GM23338 (cell line): ENCODE measurements around the gene DYRK3. TPM values are rescaled to one million over a fixed set of nuclear protein-coding genes. Genes with fewer than 3 reads are reported as not detected.

Source experiments
- ATAC-seq: fragments of 200-7000 bp; cut with Tn5 transposase; 3 replicates; pipeline ENCODE4 v1.9.1; 2020
- DNase-seq: peaks from one replicate; pipeline ENCODE4 v3.0.0-alpha.2; 2015; ENCODE audit warnings: low spot score
- H2AFZ ChIP-seq: fragments of 200-600 bp; sonication (generic); 2 replicates; pipeline ENCODE4 v1.8.0; 2016; ENCODE audit warnings: antibody characterized with exemption, mild to moderate bottlenecking, moderate library complexity
- H3F3A ChIP-seq: fragments of 200-600 bp; sonication (generic); replicated peaks from 2 replicates; pipeline ENCODE4 v1.8.0; 2017; ENCODE audit warnings: antibody characterized with exemption, mixed run types, low read depth
- H3K27ac ChIP-seq: fragments of 200-600 bp; sonication (generic); 2 replicates; pipeline ENCODE4 v1.6.1; 2016; ENCODE audit warnings: low read depth
- H3K27me3 ChIP-seq: fragments of 200-600 bp; sonication (generic); 2 replicates; pipeline ENCODE4 v1.8.0; 2016; ENCODE audit warnings: mild to moderate bottlenecking, mixed run types, moderate library complexity; ENCODE audit not compliant: insufficient read depth
- H3K36me3 ChIP-seq: fragments of 200-600 bp; sonication (generic); 2 replicates; pipeline ENCODE4 v1.8.0; 2016; ENCODE audit warnings: mild to moderate bottlenecking; ENCODE audit not compliant: insufficient read depth
- H3K4me1 ChIP-seq: fragments of 200-600 bp; sonication (generic); 2 replicates; pipeline ENCODE4 v1.8.0; 2016; ENCODE audit warnings: mild to moderate bottlenecking, moderate library complexity; ENCODE audit not compliant: insufficient read depth
- H3K4me2 ChIP-seq: fragments of 200-600 bp; sonication (generic); 2 replicates; pipeline ENCODE4 v1.7.1; 2017; ENCODE audit warnings: mixed run types
- H3K4me3 ChIP-seq: fragments of 200-600 bp; sonication (generic); 2 replicates; pipeline ENCODE4 v1.6.1; 2016; ENCODE audit warnings: mixed run types
- H3K79me2 ChIP-seq: fragments of 200-600 bp; sonication (generic); replicated peaks from 2 replicates; pipeline ENCODE4 v1.8.0; 2017; ENCODE audit warnings: mild to moderate bottlenecking; ENCODE audit not compliant: insufficient read depth
- H3K9me2 ChIP-seq: fragments of 200-600 bp; sonication (generic); 2 replicates; pipeline ENCODE4 v1.8.0; 2017; ENCODE audit not compliant: insufficient read depth
- H4K20me1 ChIP-seq: fragments of 200-600 bp; sonication (generic); replicated peaks from 2 replicates; pipeline ENCODE4 v1.8.0; 2017; ENCODE audit warnings: mild to moderate bottlenecking; ENCODE audit not compliant: insufficient read depth
- H3K27ac Mint-ChIP-seq: 2 replicates; pipeline ENCODE4 v1.8.0; 2020; ENCODE audit warnings: inconsistent platforms, mild to moderate bottlenecking, moderate library complexity, mixed read lengths
- H3K27me3 Mint-ChIP-seq: 3 replicates; pipeline ENCODE4 v1.8.0; 2022; ENCODE audit warnings: low read depth, mild to moderate bottlenecking, moderate library complexity, mixed read lengths, inconsistent platforms; ENCODE audit not compliant: insufficient read depth, poor library complexity
- H3K36me3 Mint-ChIP-seq: 3 replicates; pipeline ENCODE4 v1.8.0; 2021; ENCODE audit warnings: low read depth, mild to moderate bottlenecking, inconsistent platforms, moderate library complexity, mixed read lengths
- H3K4me1 Mint-ChIP-seq: 3 replicates; pipeline ENCODE4 v1.8.0; 2020; ENCODE audit warnings: mild to moderate bottlenecking, inconsistent platforms, mixed read lengths
- H3K4me3 Mint-ChIP-seq: 3 replicates; pipeline ENCODE4 v1.8.0; 2021; ENCODE audit warnings: moderate library complexity, mild to moderate bottlenecking, inconsistent platforms, mixed read lengths
- H3K9me3 Mint-ChIP-seq: 3 replicates; pipeline ENCODE4 v1.8.0; 2020; ENCODE audit warnings: moderate library complexity, mild to moderate bottlenecking, inconsistent platforms, mixed read lengths
- CREB1 ChIP-seq: fragments of 250-450 bp; sonication (Bioruptor Pico); IDR thresholded peaks from 2 replicates; pipeline ENCODE4 v1.5.0; 2020; ENCODE audit warnings: low read depth, mild to moderate bottlenecking, moderate library complexity
- ETS1 ChIP-seq: IDR thresholded peaks from 2 replicates; pipeline ENCODE4 v1.6.1; 2016; ENCODE audit warnings: antibody characterized with exemption
- EZH2 ChIP-seq: fragments of 200-600 bp; sonication (generic); IDR thresholded peaks from one replicate; pipeline ENCODE4 v1.8.0; 2017; ENCODE audit warnings: antibody characterized with exemption, mild to moderate bottlenecking, low read depth; ENCODE audit not compliant: unreplicated experiment
- EZH2phosphoT487 ChIP-seq: fragments of 200-600 bp; sonication (generic); IDR thresholded peaks from one replicate; pipeline ENCODE4 v1.8.1; 2018; ENCODE audit warnings: antibody characterized with exemption; ENCODE audit not compliant: unreplicated experiment
- JUNB ChIP-seq: IDR thresholded peaks from one replicate; pipeline ENCODE4 v1.6.1; 2016; ENCODE audit warnings: antibody characterized with exemption; ENCODE audit not compliant: unreplicated experiment
- NANOG ChIP-seq: IDR thresholded peaks from 2 replicates; pipeline ENCODE4 v1.6.1; 2016; ENCODE audit warnings: antibody characterized with exemption, borderline replicate concordance
- POLR2AphosphoS5 ChIP-seq: IDR thresholded peaks from 2 replicates; pipeline ENCODE4 v1.6.1; 2016; ENCODE audit warnings: antibody characterized with exemption, low read depth
- STAT1 ChIP-seq: IDR thresholded peaks from one replicate; pipeline ENCODE4 v1.6.1; 2016; ENCODE audit warnings: antibody characterized with exemption; ENCODE audit not compliant: unreplicated experiment
- ZNF114 ChIP-seq: fragments of 250-450 bp; sonication (Bioruptor Pico); IDR thresholded peaks from 2 replicates; pipeline ENCODE4 v1.5.0; 2020; ENCODE audit warnings: mild to moderate bottlenecking, moderate library complexity
- ZNF331 ChIP-seq: fragments of 250-450 bp; sonication (Bioruptor Pico); IDR thresholded peaks from 2 replicates; pipeline ENCODE4 v1.5.0; 2020; ENCODE audit warnings: low read depth, mild to moderate bottlenecking, moderate library complexity
- ZNF462 ChIP-seq: fragments of 250-450 bp; sonication (Bioruptor Pico); IDR thresholded peaks from 2 replicates; pipeline ENCODE4 v1.5.0; 2020; ENCODE audit warnings: mild to moderate bottlenecking, moderate library complexity
- polyA plus RNA-seq: library from polyadenylated mRNA; unstranded; fragments of >200 nt; fragmentation: Nextera tagmentation; extraction: Ambion mirVana; gene quantifications from 2 replicates; pipeline ENCODE4 v1.2.1, GENCODE V29; 2016
- total RNA-seq: library from RNA; depleted of rRNA; stranded (reverse); fragments of >200 nt; shearing (Covaris generic); gene quantifications from 2 replicates; pipeline ENCODE4 v1.2.3, GENCODE V29; 2014
- TF ChIP-seq, protein P1 (sequence below): IDR thresholded peaks from one replicate; pipeline ENCODE4 v1.6.1; 2018; ENCODE audit warnings: antibody characterized with exemption; ENCODE audit not compliant: unreplicated experiment
- TF ChIP-seq, protein P2 (sequence below), 2 experiments: fragments of 200-600 bp in 1 of 2; sonication (generic) in 1 of 2; conservative IDR thresholded peaks; 2 replicates each; pipeline versions ENCODE4 v1.5.1 to v1.6.1; 2016 to 2017; ENCODE audit warnings: antibody characterized with exemption in 2 of 2, low read depth in 2 of 2, mild to moderate bottlenecking in 2 of 2, moderate library complexity in 1 of 2

DYRK3 gene
- total and polyA plus RNA-seq, 2 experiments from 2014 or later: 2.9 to 9.5 TPM

- Histone ChIP-seq H3K27me3 (peaks cover 29% of the 10 kb centered on the region), H3K9me2 (no peaks in the 10 kb centered on the region), H3F3A (0 out of 2 replicates have a peak, but pooled peaks cover 4% of the 10 kb centered on the region), H3K4me2 (no peak overlapping the region), H3K4me1 (peaks cover 16% of the 10 kb centered on the region; the same call in 1 of the 2 replicates), H3K27ac (no peak overlapping the region), H3K36me3 (no peaks in the 10 kb centered on the region), H3K79me2 (no peaks in the 10 kb centered on the region), H2AFZ (no peak overlapping the region), H3K4me3 (no peak overlapping the region), H4K20me1 (peaks cover 4% of the 10 kb centered on the region; the same call in 1 of the 2 replicates)
- no peaks in the 10 kb centered on the region for H3K9me3 Mint-ChIP-seq
- peaks cover 16% of the 10 kb centered on the region for H3K27me3 Mint-ChIP-seq
- no peak for DNase-seq
- TF ChIP-seq POLR2AphosphoS5 (no peak), ZNF331 (CRISPR knock-in tag) (no peak), ZNF114 (no peak), EZH2phosphoT487 (no peak), JUNB (no peak), ETS1 (no peak), ZNF462 (CRISPR knock-in tag) (no peak), NANOG (no peak), CREB1 (no peak), STAT1 (no peak), EZH2 (no peak)
- TF ChIP-seq, protein P1, sequence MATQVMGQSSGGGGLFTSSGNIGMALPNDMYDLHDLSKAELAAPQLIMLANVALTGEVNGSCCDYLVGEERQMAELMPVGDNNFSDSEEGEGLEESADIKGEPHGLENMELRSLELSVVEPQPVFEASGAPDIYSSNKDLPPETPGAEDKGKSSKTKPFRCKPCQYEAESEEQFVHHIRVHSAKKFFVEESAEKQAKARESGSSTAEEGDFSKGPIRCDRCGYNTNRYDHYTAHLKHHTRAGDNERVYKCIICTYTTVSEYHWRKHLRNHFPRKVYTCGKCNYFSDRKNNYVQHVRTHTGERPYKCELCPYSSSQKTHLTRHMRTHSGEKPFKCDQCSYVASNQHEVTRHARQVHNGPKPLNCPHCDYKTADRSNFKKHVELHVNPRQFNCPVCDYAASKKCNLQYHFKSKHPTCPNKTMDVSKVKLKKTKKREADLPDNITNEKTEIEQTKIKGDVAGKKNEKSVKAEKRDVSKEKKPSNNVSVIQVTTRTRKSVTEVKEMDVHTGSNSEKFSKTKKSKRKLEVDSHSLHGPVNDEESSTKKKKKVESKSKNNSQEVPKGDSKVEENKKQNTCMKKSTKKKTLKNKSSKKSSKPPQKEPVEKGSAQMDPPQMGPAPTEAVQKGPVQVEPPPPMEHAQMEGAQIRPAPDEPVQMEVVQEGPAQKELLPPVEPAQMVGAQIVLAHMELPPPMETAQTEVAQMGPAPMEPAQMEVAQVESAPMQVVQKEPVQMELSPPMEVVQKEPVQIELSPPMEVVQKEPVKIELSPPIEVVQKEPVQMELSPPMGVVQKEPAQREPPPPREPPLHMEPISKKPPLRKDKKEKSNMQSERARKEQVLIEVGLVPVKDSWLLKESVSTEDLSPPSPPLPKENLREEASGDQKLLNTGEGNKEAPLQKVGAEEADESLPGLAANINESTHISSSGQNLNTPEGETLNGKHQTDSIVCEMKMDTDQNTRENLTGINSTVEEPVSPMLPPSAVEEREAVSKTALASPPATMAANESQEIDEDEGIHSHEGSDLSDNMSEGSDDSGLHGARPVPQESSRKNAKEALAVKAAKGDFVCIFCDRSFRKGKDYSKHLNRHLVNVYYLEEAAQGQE: no peak
- TF ChIP-seq, protein P2, sequence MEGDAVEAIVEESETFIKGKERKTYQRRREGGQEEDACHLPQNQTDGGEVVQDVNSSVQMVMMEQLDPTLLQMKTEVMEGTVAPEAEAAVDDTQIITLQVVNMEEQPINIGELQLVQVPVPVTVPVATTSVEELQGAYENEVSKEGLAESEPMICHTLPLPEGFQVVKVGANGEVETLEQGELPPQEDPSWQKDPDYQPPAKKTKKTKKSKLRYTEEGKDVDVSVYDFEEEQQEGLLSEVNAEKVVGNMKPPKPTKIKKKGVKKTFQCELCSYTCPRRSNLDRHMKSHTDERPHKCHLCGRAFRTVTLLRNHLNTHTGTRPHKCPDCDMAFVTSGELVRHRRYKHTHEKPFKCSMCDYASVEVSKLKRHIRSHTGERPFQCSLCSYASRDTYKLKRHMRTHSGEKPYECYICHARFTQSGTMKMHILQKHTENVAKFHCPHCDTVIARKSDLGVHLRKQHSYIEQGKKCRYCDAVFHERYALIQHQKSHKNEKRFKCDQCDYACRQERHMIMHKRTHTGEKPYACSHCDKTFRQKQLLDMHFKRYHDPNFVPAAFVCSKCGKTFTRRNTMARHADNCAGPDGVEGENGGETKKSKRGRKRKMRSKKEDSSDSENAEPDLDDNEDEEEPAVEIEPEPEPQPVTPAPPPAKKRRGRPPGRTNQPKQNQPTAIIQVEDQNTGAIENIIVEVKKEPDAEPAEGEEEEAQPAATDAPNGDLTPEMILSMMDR (conservative IDR thresholded peaks at IDR 0.05; ENCODE audit: low read depth in 2 of 2): no peak
- no peak overlapping the region for H3K27ac Mint-ChIP-seq
- no peaks in the 10 kb centered on the region for H3K36me3 Mint-ChIP-seq
- no peak for ATAC-seq
- no peak overlapping the region for H3K4me3 Mint-ChIP-seq
- H3K4me1 Mint-ChIP-seq: peaks cover 14% of the 10 kb centered on the region
Observed at GRCh38 chr1:206654828-206655227, 19.5 kb downstream of the DYRK3 start.
